Neuronal stem cell (in vitro differentiated cells): Measurements from ENCODE around the gene JPH2.
A peak's percentile ranks its signal among the peaks of the same experiment; 100 is the strongest.
"Not testable (repeated sequence)": the region's sequence is repeated elsewhere in the genome, so short reads cannot be mapped to it uniquely, and the experiment has no call there.

Source experiments
- DNase-seq: peaks from one replicate; pipeline ENCODE4 v3.0.0-alpha.2; 2013; ENCODE audit warnings: low spot score
- H2AFZ ChIP-seq: one replicate; pipeline ENCODE4 v1.6.1; 2013; ENCODE audit warnings: mild to moderate bottlenecking, low read length, inconsistent platforms
- H2AK5ac ChIP-seq: 2 replicates; pipeline ENCODE4 v1.6.1; 2013; ENCODE audit warnings: low read depth, mild to moderate bottlenecking, inconsistent platforms, low read length, moderate library complexity, mixed read lengths
- H2BK120ac ChIP-seq: 2 replicates; pipeline ENCODE4 v1.6.1; 2013; ENCODE audit warnings: low read depth, mild to moderate bottlenecking, inconsistent platforms, low read length, moderate library complexity, mixed read lengths
- H2BK12ac ChIP-seq: one replicate; pipeline ENCODE4 v1.6.1; 2013; ENCODE audit warnings: low read length, inconsistent platforms
- H2BK15ac ChIP-seq: 2 replicates; pipeline ENCODE4 v1.6.1; 2013; ENCODE audit warnings: mild to moderate bottlenecking, low read length, inconsistent platforms, mixed read lengths
- H2BK5ac ChIP-seq: one replicate; pipeline ENCODE4 v1.6.1; 2013; ENCODE audit warnings: inconsistent platforms, mild to moderate bottlenecking, low read length, moderate library complexity
- H3K14ac ChIP-seq: one replicate; pipeline ENCODE4 v1.6.1; 2013; ENCODE audit warnings: low read length, inconsistent platforms
- H3K18ac ChIP-seq: 2 replicates; pipeline ENCODE4 v1.6.1; 2013; ENCODE audit warnings: low read length, inconsistent platforms
- H3K23ac ChIP-seq: 2 replicates; pipeline ENCODE4 v1.6.1; 2013; ENCODE audit warnings: low read depth, mild to moderate bottlenecking, mixed read lengths, low read length, inconsistent platforms; ENCODE audit not compliant: poor library complexity
- H3K27ac ChIP-seq: replicated peaks from 3 replicates; pipeline ENCODE4 v1.5.1; 2013; ENCODE audit warnings: low read length, inconsistent platforms
- H3K27me3 ChIP-seq, 3 experiments: 2 replicates each; pipeline ENCODE4 v1.6.1; 2013; ENCODE audit warnings: low read length in 3 of 3, mild to moderate bottlenecking in 2 of 3, inconsistent platforms in 1 of 3, low read depth in 1 of 3, mixed read lengths in 1 of 3, moderate library complexity in 1 of 3; ENCODE audit not compliant: control insufficient read depth in 3 of 3, insufficient read depth in 3 of 3
- H3K36me3 ChIP-seq, 2 donors: replicated peaks in 1 of 2; 2 replicates each; pipeline ENCODE4 v1.6.1; 2013; ENCODE audit warnings: low read length in 2 of 2; ENCODE audit not compliant: control insufficient read depth in 2 of 2, insufficient read depth in 2 of 2
- H3K4ac ChIP-seq: 2 replicates; pipeline ENCODE4 v1.6.1; 2013; ENCODE audit warnings: inconsistent platforms, mild to moderate bottlenecking, low read length, moderate library complexity
- H3K4me1 ChIP-seq, 2 donors: 1 replicate in 1 of 2; 2 replicates in 1 of 2; pipeline ENCODE4 v1.6.1; 2013; ENCODE audit warnings: low read length in 2 of 2, low read depth in 1 of 2; ENCODE audit not compliant: control insufficient read depth in 2 of 2, insufficient read depth in 1 of 2
- H3K4me2 ChIP-seq: one replicate; pipeline ENCODE4 v1.6.1; 2013; ENCODE audit warnings: mild to moderate bottlenecking, low read length, inconsistent platforms; ENCODE audit not compliant: insufficient read depth, poor library complexity, severe bottlenecking
- H3K4me3 ChIP-seq, 2 donors: 2 replicates each; pipeline ENCODE4 v1.5.1; 2013; ENCODE audit warnings: low read length in 2 of 2, mild to moderate bottlenecking in 2 of 2, inconsistent platforms in 1 of 2, moderate library complexity in 1 of 2
- H3K79me1 ChIP-seq: one replicate; pipeline ENCODE4 v1.6.1; 2013; ENCODE audit warnings: low read depth, mild to moderate bottlenecking, inconsistent platforms, low read length, moderate library complexity
- H3K9ac ChIP-seq: one replicate; pipeline ENCODE4 v1.6.1; 2013; ENCODE audit warnings: mild to moderate bottlenecking, low read depth, low read length, inconsistent platforms; ENCODE audit not compliant: poor library complexity
- H3K9me3 ChIP-seq, 2 donors: replicated peaks in 1 of 2; 2 replicates each; pipeline versions ENCODE3 to v1.6.1; 2013; ENCODE audit warnings: low read length in 2 of 2, mild to moderate bottlenecking in 2 of 2, inconsistent platforms in 1 of 2, low read depth in 1 of 2, mixed read lengths in 1 of 2, moderate library complexity in 1 of 2; ENCODE audit not compliant: control insufficient read depth in 2 of 2, insufficient read depth in 1 of 2
- H4K8ac ChIP-seq: one replicate; pipeline ENCODE4 v1.6.1; 2013; ENCODE audit warnings: low read depth, mild to moderate bottlenecking, inconsistent platforms, low read length, moderate library complexity
- H4K91ac ChIP-seq: one replicate; pipeline ENCODE4 v1.6.1; 2013; ENCODE audit warnings: low read length, low read depth, mild to moderate bottlenecking, inconsistent platforms; ENCODE audit not compliant: poor library complexity
- WGBS, 2 donors: extraction: QIAGEN DNeasy Blood & Tissue Kit; methylation state at CpG; one replicate each; pipeline ENCODE4 v1.1.7; 2013; ENCODE audit warnings: missing lambda C conversion rate in 2 of 2, mixed read lengths in 1 of 2; ENCODE audit not compliant: insufficient read length in 2 of 2, insufficient replicate concordance in 1 of 2; ENCODE audit errors: extremely low coverage in 2 of 2; 5-methylcytosine and 5-hydroxymethylcytosine counted together

Gene JPH2

DNA sequence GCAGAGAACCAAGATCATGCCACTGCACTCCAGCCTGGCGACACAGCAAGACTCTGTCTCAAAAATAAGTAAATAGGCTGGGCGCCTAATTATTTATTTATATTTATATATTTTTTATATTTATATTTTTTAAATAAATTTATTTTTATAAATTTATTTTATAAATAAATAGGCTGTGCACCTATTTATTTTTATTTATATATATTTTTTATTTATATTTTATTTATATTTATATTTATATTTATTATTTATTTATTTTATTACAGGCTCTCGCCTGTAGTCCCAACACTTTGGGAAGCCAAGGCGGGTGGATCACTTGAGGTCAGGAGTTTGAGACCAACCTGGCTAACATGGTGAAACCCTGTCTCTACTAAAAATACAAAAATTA lies 45.5 kb upstream of the JPH2 start:
- H2AFZ ChIP-seq, H2BK12ac ChIP-seq, H2BK15ac ChIP-seq, H3K36me3 ChIP-seq, H4K91ac ChIP-seq, H2BK120ac ChIP-seq, H3K27me3 ChIP-seq, H3K9ac ChIP-seq, H3K14ac ChIP-seq, H3K27ac ChIP-seq, DNase-seq, H3K4me2 ChIP-seq, H3K79me1 ChIP-seq, H3K23ac ChIP-seq, H4K8ac ChIP-seq, H2AK5ac ChIP-seq, H3K4ac ChIP-seq, H3K18ac ChIP-seq, H3K4me3 ChIP-seq, H3K9me3 ChIP-seq, H2BK5ac ChIP-seq: not testable (repeated sequence)
- WGBS, 2 donors = no CpG with 5 or more reads among the region's 4 CpGs
- H3K4me1 ChIP-seq = peaks cover 6 to 10% of the 10 kb centered on the region in 2 donors

DNA sequence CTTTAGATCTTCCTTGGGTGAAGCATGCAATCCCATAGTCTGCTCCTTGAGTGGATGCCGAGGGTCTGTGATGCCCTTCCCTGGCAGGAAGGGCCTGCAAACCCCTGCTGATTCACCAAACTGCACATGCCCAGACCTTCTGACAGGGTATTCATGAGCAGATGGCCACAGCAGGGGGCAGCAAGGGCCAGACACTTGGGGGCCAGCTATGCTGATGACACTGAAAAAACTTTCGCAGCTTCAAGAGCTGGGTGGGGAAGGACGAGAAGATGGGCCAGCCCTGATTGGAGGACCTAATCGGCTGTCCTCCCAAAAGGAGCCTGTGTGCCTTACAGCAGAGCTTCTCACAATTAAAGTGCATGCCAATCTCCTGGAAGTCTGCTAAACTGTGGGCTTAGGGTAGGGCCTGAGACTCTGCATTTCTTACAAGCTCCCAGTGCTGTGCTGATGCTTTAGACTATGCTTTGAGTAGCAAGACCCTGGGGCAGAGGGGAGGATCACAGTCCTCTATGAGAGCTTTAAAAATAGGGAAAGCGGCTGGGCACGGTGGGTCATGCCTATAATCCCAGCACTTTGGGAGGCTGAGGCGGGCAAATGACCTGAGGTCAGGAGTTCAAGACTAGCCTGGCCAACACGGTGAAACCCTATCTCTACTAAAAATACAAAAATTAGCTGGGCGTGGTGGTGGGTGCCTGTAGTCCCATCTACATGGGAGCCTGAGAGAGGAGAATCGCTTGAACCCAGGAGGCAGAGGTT lies 44.9 kb upstream of the JPH2 start:
- Histone ChIP-seq H3K9ac (no peak overlapping the region), H3K79me1 (no peaks in the 10 kb centered on the region), H3K27me3 (peaks cover 0 to 3% (median 0%) of the 10 kb centered on the region in 3 experiments), H2BK5ac (no peak overlapping the region), H4K91ac (no peak overlapping the region), H3K18ac (peak overlapping the region; percentile 5), H4K8ac (no peak overlapping the region), H2BK12ac (no peak overlapping the region), H2BK15ac (no peak overlapping the region), H2AFZ (peak overlapping the region; percentile 60), H3K4me3 (no peak overlapping the region), H3K9me3 (no peaks in the 10 kb centered on the region), H3K27ac (no peak overlapping the region), H2AK5ac (no peak overlapping the region), H3K4ac (no peak overlapping the region), H3K36me3 (no peaks in the 10 kb centered on the region), H3K23ac (peak overlapping the region; percentile 21), H3K14ac (no peak overlapping the region), H3K4me1 (peaks cover 6 to 10% of the 10 kb centered on the region in 2 donors), H2BK120ac (no peak overlapping the region), H3K4me2 (no peak overlapping the region)
- WGBS, 2 donors = no CpG with 5 or more reads among the region's 10 CpGs
- DNase-seq = no peak

DNA sequence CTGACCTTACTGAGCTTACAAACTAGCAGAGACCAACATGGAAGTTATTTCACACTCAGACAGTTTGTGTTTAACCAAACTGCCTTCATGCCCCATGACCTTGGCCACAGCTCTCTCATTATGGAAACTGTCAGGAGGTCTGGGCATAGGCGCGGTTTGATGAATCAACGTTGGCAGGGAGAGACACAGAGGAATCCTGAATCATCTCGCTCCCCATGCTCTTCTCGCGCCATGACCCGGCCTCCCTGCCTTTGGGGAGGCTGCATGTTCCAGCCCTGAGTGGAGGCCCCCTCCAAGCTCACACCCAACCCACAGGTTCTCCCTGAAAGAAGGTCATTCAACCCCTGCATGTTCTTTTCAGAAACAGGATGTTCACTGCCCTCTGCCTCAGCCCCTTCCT lies 44.2 kb upstream of the JPH2 start:
- Histone ChIP-seq H3K36me3 (no peaks in the 10 kb centered on the region), H3K23ac (no peak overlapping the region), H3K18ac (peak overlapping the region; percentile 53), H3K79me1 (no peaks in the 10 kb centered on the region), H3K27me3 (peaks cover 0 to 3% (median 0%) of the 10 kb centered on the region in 3 experiments), H3K4me3 (no peak overlapping the region), H3K27ac (no peak overlapping the region), H2AK5ac (no peak overlapping the region), H3K4me1 (peaks cover 6 to 10% of the 10 kb centered on the region in 2 donors), H4K8ac (no peak overlapping the region), H4K91ac (no peak overlapping the region), H2BK120ac (no peak overlapping the region), H3K14ac (no peak overlapping the region), H2BK5ac (no peak overlapping the region), H2BK15ac (no peak overlapping the region), H3K9ac (no peak overlapping the region), H2BK12ac (no peak overlapping the region), H2AFZ (peak overlapping the region; percentile 60), H3K4me2 (no peak overlapping the region), H3K4ac (no peak overlapping the region), H3K9me3 (no peaks in the 10 kb centered on the region)
- DNase-seq = no peak
- no CpG with 5 or more reads among the region's 7 CpGs for WGBS, 2 donors

GRCh38 chr20:44228465-44229258 lies 41.7 kb upstream of the JPH2 start:
- Histone ChIP-seq H2AK5ac (no peak overlapping the region), H3K9me3 (no peaks in the 10 kb centered on the region), H3K4me2 (no peak overlapping the region), H3K9ac (no peak overlapping the region), H3K27me3 (peaks cover 0 to 3% (median 0%) of the 10 kb centered on the region in 3 experiments), H3K4ac (no peak overlapping the region), H4K91ac (no peak overlapping the region), H3K14ac (peak overlapping the region; percentile 38), H4K8ac (no peak overlapping the region), H3K36me3 (no peaks in the 10 kb centered on the region), H3K27ac (no peak overlapping the region), H3K79me1 (no peaks in the 10 kb centered on the region), H2BK12ac (no peak overlapping the region), H3K18ac (no peak overlapping the region), H2BK120ac (no peak overlapping the region), H3K4me1 (peaks cover 5 to 10% of the 10 kb centered on the region in 2 donors), H2AFZ (no peak overlapping the region), H3K4me3 (no peak overlapping the region), H2BK15ac (no peak overlapping the region), H3K23ac (no peak overlapping the region), H2BK5ac (no peak overlapping the region)
- DNase-seq = no peak
- no CpG with 5 or more reads among the region's 17 CpGs for WGBS, 2 donors
